WI38 (cell line): ENCODE data around the gene CIAO3.
"Not testable (repeated sequence)": the region's sequence is repeated elsewhere in the genome, so short reads cannot be mapped to it uniquely, and the experiment has no call there.

Experiments
- H3K4me3 ChIP-seq: 2 replicates; pipeline ENCODE4 v1.5.1; 2011; ENCODE audit warnings: low read depth, mild to moderate bottlenecking, control low read depth, low read length
- TF ChIP-seq, protein P1 (sequence below): IDR thresholded peaks from 2 replicates; pipeline ENCODE4 v1.5.1; 2012; ENCODE audit warnings: low read depth, mild to moderate bottlenecking, control low read depth, low read length

CIAO3 gene

DNA sequence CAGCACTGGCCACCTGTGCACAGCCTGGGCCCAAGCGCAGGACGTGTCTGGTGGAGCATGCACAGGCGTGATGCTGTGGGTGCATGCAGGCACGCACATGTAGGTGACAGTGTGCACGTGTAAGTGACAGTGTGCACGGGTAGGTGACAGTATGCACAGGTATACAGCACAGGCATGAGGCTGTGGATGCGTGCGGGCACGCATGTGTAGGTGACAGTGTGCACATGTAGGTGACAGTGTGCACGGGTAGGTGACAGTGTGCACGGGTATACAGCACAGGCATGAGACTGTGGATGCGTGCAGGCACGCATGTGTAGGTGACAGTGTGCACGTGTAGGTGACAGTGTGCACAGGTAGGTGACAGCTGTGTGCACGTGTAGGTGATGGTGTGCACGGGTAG is 39.5 kb upstream of the CIAO3 start:
- TF ChIP-seq, protein P1, sequence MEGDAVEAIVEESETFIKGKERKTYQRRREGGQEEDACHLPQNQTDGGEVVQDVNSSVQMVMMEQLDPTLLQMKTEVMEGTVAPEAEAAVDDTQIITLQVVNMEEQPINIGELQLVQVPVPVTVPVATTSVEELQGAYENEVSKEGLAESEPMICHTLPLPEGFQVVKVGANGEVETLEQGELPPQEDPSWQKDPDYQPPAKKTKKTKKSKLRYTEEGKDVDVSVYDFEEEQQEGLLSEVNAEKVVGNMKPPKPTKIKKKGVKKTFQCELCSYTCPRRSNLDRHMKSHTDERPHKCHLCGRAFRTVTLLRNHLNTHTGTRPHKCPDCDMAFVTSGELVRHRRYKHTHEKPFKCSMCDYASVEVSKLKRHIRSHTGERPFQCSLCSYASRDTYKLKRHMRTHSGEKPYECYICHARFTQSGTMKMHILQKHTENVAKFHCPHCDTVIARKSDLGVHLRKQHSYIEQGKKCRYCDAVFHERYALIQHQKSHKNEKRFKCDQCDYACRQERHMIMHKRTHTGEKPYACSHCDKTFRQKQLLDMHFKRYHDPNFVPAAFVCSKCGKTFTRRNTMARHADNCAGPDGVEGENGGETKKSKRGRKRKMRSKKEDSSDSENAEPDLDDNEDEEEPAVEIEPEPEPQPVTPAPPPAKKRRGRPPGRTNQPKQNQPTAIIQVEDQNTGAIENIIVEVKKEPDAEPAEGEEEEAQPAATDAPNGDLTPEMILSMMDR = no peak
- H3K4me3 ChIP-seq = no peak overlapping the region

- TF ChIP-seq, protein P1 = no peak
- H3K4me3 ChIP-seq = no peak overlapping the region
Observed at GRCh38 chr16:779561-779960, 38.8 kb upstream of the CIAO3 start.

GRCh38 chr16:778909-779527 is 38.2 kb upstream of the CIAO3 start:
- TF ChIP-seq, protein P1 = no peak
- no peak overlapping the region for H3K4me3 ChIP-seq

DNA sequence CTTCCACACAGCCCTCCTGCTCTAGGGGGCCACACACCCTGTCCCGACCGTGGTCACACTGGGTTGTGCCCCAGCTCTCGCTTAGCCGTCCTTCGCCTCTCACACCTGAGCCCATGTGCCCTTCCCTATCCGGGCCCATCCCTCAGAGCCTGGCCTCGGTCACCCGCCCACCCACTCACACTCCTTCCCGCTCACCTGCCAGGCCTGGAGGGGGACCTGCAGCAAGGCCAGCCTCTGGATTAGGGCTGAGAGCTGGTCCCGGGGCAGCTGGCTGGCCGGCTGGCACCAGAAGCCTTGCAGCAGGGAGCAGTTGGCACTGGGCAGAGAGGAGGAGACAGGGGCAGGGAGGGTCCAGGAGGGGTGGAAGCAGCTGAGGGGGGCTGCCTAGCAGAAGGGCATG is 37.6 kb upstream of the CIAO3 start:
- no peak overlapping the region for H3K4me3 ChIP-seq
- TF ChIP-seq, protein P1 = no peak

GRCh38 chr16:777826-778225 is 37.0 kb upstream of the CIAO3 start:
- no peak overlapping the region for H3K4me3 ChIP-seq
- TF ChIP-seq, protein P1 = no peak

DNA sequence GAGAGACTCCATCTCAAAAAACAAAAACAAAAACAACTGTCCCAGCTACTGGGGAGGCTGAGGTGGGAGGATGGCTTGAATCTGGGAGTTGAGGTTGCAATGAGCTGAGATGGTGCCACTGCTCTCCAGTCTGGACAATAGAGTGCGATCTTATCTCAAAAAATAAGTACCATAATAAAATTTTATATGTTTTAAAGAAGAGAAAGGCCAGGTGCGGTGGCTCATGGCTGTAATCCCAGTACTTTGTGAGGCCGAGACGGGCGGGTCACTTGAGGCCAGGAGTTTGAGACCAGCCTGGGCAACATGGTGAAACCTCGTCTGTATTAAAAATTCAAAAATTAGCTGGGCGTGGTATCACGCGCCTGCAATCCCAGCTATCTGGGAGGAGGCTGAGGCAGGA is 36.0 kb upstream of the CIAO3 start:
- H3K4me3 ChIP-seq = no peak overlapping the region
- TF ChIP-seq, protein P1 = no peak

- H3K4me3 ChIP-seq = not testable (repeated sequence)
Observed at GRCh38 chr16:776298-776697, 35.5 kb upstream of the CIAO3 start.

GRCh38 chr16:775236-775796 is 34.5 kb upstream of the CIAO3 start:
- TF ChIP-seq, protein P1 = no peak
- H3K4me3 ChIP-seq = no peak overlapping the region
